ENCODE results near the gene FUS.

DNA sequence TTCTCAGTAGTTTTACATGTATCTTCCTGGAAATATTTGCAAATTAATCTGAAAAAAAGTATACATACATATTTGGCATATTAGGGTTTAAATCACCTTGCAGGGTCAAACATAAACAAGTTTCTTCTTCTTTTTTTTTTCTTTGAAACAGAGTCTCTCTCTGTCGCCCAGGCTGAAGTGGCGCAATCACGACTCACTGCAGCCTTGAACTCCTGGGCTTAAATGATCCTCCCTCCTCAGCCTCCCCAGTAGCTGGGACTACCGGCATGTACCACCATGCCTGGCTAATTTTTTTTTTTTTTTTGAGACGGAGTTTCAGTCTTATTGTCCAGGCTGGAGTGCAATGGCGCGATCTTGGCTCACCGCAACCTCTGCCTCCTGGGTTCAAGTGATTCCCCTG, 12.6 kb upstream of the FUS start:
- TF ChIP-seq CTCF (IDR thresholded peaks at IDR 0.05) (no peak), POLR2A (IDR thresholded peaks at IDR 0.05; ENCODE audit: low read depth) (no peak), POLR2AphosphoS5 (IDR thresholded peaks at IDR 0.05) (no peak), EP300 (IDR thresholded peaks at IDR 0.05) (no peak)
